NCI-H446 (cell line): ENCODE results near the gene IDH3A.

Experiments
- DNase-seq, 2 experiments: peaks; one replicate each; lab custom pipeline; 2025; lab: John Stamatoyannopoulos, UW

IDH3A gene

DNA sequence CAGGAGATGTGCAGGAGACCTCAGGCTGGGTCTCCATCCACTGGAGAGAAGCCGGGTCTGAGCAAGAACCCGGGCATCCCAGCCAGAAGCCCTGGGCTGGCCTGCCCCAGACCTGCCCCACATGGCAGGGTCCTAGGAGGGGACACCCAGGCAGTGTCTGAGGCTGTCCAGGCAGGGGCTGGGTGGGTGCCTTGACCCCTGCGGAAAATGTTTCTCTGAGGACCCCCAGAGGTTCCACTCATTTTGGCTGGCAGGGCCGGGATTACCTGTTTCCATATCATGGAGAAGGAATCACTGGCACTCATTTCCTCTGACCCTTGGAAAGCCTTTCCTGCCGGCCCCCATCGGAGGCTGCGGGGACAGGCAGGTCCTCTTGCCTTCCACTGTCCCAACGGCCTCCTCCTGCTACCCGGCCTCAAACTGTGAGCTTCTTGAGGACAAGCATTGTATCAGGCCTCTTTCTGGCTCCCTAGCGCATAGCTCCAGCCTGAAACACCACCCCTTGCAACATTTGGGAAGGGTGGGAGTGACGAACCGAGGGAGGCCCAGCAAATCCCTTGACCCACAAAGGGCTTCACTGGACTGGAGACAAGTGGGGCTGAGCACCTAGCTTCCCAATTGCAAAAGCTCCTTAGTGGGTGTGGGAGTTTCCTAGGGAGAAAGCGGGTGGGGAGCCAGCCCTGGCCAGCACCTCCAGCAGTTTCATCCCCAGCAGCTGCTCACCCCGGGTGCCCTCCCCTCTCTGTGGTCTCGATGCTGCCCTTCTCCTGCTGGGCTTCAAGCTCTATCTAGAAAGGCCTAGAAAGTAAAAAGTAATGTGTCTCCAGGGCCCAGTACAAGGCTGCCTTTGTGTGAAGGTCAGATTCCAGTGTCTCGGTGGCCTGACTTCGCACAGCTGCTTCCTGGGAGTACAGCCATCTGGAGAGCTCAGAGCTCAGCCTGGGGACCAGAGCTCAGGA lies 55.5 kb downstream of the IDH3A start:
- no peak for DNase-seq

GRCh38 chr15:78205337-78205736 lies 56.2 kb downstream of the IDH3A start:
- no peak for DNase-seq

DNA sequence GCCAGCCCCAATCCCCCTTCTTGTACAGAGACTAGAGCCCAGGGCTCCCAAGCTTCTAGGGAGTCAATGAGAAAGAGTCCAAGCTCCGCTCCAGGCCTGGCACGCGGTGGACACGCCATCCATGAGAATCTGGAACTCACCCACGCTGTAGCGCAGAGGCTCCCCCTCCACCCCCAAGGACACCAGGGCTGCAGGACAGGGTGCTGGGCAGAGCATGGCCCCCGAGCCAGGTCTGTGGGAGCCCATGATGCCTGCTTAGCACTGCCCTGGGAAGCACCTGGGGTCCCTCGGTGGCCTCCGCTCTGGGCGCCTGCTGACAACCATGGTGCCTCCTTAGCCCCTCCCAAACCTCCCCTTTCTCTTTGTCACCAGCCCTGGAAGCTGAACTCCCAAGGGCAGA lies 56.7 kb downstream of the IDH3A start:
- DNase-seq, result no peak

DNA sequence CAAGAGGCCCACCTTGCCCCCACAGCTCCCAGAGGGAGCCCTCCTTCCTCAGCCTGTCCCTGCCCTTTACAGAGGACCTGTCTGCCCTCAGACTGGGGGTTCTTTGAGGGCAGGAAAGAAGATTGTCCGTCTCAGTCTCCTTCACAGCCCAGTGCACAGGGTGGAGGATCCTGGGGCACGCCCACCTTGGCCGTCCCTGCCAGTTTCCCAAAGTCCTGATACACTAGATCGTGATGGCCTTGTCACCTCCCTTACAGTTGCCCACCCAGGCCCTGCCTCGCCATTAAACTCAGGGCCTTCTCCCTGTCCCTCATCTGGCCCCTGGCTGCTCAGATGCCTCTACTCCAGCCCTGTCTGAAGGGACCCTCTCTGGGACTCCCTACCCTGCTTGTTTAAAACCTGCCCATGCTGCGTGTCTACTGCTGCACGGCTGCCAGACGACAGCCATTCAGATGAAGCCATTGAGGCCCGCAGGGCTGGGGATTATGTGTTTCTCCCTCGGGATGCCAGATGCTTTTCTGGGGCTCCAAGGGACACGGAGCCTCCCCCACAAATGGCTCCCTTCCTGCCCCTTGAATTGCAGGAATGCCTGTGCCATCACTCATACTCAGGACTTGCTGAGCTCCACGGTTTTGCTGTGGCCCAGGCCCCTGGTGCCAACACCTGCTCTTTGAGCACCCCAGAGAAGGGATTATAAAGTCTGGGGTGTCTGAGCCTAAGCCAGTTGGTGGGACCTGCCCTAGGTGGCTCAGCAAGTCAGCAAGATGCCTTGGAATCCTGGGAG lies 57.4 kb downstream of the IDH3A start:
- no peak for DNase-seq

GRCh38 chr15:78207110-78207458 lies 57.9 kb downstream of the IDH3A start:
- DNase-seq, result no peak

- DNase-seq, result no peak
Observed at GRCh38 chr15:78207641-78208340, 58.6 kb downstream of the IDH3A start.

- no peak for DNase-seq
Observed at GRCh38 chr15:78208341-78208844, 59.2 kb downstream of the IDH3A start.

DNA sequence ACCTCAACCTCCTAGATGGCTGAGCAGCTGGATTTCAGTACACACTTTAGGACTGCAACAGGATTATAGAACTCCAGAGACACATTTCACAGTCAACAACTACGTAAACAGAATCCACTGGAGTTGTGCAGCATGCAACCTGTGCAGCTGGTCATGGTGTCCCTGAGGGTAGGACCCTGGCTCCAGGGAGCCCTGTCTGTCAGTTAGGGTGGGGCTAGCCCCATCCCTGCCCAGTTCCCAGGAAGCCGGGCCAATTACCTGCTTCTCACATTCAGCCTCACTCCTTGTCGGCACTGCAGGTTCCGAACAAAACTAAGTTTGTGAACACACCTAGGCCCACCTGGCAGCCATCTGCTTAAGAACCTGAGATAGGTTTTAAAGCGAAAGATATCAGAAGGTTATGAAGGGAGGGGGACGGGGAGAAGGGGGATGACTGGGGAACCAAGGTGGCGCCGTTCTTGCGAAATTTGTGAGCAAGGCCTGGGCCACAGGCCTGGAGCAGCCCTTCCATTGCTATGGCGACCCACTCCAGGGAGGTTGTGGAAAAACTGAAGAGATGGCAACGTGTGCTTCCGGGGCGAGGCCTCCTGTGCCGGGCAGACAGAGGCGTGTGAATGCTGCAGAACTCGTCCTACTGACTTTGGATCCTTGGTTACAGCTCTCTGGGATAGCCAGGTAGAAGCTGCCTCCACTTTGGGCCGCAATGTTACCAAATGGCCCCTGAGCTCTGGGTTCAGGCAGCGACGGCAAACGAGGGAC lies 59.9 kb downstream of the IDH3A start:
- no peak for DNase-seq

DNA sequence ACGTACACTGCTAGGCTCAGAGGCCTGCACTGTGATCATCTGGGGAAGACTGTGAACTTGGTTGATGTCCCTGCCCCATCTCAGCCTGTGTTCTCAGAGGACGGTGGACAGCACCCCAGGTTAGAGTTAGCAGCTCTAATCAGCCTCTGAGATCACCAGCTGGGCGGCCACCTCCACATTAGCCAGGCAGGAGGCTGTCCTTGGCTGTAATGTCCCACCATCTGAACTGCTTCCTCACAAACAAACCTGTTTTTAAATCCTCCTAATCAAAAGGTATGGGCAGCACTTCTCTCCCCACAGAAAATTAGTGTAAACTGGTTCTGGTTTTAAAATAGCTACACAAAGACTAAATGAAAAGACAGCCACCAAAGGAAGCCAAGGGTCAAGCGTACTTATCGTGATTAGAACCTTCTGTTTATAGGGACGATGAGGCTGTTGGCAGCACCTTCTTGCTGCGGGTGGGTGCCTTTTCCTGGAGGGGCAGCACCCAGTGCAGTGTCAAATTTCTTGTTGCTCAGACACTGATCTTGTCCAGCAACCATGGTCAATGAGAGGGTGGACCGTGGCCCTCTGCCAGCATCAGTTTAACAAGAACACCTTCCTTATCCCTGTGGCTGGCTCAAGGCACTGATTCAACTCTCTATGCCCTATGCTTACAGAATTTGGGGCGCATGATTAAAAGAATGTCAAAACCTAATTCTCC lies 60.6 kb downstream of the IDH3A start:
- no peak for DNase-seq

- DNase-seq, result no peak
Observed at GRCh38 chr15:78210349-78210717, 61.2 kb downstream of the IDH3A start.

DNA sequence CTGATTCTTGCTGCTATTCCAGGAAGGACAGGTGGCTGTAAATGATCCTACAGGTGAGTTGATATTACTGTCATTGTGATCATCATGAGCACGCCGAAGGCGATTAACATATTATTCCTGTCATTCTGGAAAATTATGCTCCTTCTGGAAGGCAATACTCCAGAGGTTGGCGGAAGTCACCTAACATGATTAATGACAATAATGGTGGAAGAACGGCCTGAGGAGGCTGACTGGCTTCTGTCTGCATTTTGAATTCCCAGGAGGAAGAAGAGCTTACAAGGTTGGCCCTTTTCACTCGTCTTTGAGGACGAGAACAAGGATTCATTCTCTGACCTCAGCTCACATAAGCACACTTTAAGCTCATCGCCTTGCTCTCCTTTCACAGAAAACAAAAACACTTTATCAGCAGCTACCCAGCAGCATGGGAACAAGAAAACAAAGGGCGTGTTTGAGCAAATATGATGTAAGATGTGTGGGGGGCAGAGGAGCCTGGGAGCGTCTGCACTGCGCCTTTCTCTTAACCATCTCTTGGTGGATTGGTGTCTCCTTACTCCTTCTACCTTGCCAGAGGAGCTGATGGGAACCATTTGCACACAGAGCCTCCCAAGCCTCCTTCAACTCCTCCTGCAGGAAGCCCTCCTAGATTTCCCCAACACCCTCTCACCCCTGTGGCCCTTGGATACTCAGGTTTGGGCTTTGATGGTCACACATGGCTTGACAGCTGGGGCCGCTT lies 62.2 kb downstream of the IDH3A start:
- no peak for DNase-seq

GRCh38 chr15:78212008-78212407 lies 62.8 kb downstream of the IDH3A start:
- no peak for DNase-seq

- DNase-seq, result peak in 1 of 2 experiments; percentile 70
Observed at GRCh38 chr15:78212546-78213424, 63.6 kb downstream of the IDH3A start.

DNA sequence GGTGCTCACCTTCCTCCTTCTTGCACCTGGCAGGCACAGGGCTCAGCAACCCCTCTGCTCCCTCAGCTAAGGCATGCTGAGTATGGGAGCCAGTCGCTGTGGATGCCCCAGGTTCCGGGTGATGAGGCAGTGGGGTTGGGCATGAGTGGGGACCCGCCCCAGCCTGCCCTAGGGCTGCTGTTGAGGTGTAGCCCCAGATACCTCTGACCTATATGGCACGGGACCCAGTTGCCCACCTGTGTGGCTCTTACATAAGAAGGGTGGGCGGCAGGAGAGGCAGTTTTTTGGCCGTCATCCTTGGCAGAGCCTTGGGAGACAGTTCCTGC lies 64.2 kb downstream of the IDH3A start:
- DNase-seq, result no peak

DNA sequence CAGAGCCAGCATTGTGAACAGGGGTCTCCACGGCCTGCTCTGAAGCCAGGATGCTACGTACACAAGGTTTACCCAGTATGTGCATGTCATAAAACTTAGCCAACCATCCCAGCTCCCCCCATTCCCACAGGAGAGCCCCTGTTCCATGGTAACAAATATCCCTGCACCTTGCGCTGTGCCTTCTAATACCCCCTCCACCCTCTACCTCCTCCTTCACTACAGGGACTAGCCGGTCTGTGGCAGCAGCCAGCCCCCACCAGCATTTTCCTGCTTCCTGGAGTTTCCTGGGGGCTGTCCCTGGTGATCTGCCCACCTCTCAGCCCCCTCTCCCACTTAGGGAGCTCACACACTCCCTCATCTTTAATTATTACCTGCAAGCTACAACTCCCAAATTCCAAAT lies 64.8 kb downstream of the IDH3A start:
- DNase-seq, result no peak

DNA sequence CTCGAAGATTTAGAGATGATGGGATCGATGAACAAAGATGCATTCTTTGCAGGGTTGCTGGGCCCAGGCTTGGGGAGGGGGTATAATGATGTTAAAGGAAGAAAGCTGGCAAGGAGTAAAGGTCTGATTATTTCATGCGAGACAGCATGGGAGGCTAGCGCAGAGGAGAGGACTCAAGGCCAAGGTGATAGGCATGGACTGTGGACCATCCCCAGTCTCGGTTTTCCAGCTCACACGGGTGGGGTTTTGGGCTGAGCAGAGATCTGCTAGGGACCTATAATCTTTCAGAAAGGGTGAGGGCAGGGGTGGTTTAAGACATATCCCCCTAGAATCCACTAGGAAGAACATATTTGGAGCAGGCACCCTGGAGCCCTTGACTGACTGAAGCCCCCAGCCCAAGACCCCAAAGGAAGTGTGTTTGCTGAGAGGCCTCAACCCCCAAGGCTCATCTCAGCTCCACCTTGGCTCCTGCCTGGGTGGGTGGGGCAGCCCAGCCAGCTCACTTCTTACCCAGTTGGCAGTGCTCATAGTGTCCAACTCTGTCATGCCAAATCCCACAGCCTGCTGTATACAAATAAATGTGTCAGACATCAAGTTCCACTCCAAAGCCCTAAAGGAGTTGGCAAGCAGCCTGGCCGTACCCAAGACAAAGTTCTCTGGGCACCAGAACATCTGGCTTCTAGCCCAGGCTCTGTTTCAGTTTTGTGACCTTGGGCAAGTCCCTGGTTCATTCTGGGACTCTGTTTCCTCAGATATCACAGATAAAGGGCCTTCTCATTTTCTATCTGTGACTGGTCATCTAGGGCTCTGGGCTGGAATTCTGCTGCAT lies 67.3 kb downstream of the IDH3A start:
- peak; percentile 41 to 91 for DNase-seq

DNA sequence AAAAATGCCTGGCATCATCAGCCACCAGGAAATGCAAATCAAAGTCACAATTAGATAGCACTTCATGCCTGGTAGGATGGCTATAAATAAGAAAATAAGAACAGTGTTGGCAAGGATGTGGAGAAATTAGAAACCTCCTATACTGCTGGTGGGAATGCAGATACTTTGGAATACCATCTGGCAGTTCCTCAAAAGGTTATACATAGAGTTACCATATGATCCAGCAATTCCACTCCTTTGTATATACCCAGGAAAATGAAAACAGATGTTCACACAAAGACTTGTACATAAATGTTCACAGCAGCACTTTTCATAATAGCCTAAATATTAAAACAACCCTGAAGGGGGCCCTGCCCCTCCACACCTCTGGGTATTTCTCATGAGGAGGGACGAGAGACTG lies 71.6 kb downstream of the IDH3A start:
- DNase-seq, result peak in 1 of 2 experiments; percentile 29
